Measurements from ENCODE around the gene SYAP1.

The SYAP1 gene

DNA sequence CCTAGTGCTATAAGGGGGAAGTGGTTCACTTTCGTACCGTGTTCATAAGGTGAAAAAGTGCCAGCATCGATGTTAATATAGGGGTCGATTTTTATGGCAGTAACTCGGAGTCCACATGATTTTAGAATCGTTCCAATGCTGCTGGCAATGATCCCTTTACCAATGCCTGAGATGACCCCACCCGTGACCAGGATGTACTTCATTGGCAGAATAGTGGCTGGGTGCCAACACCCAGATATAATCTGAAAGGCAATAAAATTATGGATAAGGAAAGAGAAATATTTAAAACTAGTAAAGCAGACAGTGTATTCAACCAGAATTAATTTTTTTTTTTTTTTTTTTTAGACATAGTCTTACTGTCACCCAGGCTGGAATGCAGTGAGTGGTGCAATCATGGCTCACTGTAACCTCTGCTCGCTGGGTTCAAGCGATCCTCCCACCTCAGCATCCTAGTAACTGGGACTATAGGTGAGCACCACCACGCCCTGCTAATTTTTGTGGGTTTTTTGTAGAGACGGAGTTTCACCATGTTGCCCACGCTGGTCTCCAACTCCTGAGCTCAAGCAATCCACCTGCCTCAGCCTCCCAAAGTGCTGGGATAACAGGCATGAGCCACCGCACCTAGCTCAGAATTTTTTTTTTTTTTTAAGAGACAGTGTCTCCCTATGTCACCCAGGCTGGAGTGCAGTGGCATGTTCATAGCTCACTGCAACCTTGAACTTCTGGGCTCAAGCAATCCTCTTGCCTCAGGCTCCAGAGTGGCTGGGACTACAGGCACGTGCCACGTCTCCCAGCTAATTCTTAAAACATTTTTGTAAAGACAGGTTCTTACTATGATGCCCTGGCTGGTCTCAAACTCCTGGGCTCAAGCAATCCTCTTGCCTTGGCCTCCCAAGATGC lies 16.5 kb upstream of the SYAP1 start:
- no peaks in the 10 kb centered on the region for H3K4me1 ChIP-seq (ENCODE audit: insufficient read depth, low read length)
- H4K20me1 ChIP-seq (ENCODE audit: insufficient read depth, low read length), result no peaks in the 10 kb centered on the region
- ATAC-seq (ENCODE audit: insufficient read depth, low read depth) (no peak), DNase-seq (no peak)
- H3K9me3 ChIP-seq (ENCODE audit: insufficient read depth, low read length, severe bottlenecking), result no peaks in the 10 kb centered on the region
- H3K4me3 ChIP-seq (ENCODE audit: low read depth in 1 of 2, low read length in 2 of 2), result no peak overlapping the region
- H3K79me2 ChIP-seq (ENCODE audit: insufficient read depth, low read length), result no peaks in the 10 kb centered on the region
- no peak overlapping the region for H3K27ac ChIP-seq (ENCODE audit: low read length)
- H2AFZ ChIP-seq (ENCODE audit: low read depth, low read length), result no peak overlapping the region
- H3K36me3 ChIP-seq (ENCODE audit: insufficient read depth, low read length), result peaks cover 6% of the 10 kb centered on the region
- H3K27me3 ChIP-seq (ENCODE audit: insufficient read depth, low read length, poor library complexity), result no peaks in the 10 kb centered on the region
- no peak overlapping the region for H3K4me2 ChIP-seq (ENCODE audit: insufficient read depth, low read length)
- no peak for TF ChIP-seq EZH2 (IDR thresholded peaks at IDR 0.05; ENCODE audit: borderline replicate concordance, low read depth, low read length, severe bottlenecking)
- TF ChIP-seq, protein P1, sequence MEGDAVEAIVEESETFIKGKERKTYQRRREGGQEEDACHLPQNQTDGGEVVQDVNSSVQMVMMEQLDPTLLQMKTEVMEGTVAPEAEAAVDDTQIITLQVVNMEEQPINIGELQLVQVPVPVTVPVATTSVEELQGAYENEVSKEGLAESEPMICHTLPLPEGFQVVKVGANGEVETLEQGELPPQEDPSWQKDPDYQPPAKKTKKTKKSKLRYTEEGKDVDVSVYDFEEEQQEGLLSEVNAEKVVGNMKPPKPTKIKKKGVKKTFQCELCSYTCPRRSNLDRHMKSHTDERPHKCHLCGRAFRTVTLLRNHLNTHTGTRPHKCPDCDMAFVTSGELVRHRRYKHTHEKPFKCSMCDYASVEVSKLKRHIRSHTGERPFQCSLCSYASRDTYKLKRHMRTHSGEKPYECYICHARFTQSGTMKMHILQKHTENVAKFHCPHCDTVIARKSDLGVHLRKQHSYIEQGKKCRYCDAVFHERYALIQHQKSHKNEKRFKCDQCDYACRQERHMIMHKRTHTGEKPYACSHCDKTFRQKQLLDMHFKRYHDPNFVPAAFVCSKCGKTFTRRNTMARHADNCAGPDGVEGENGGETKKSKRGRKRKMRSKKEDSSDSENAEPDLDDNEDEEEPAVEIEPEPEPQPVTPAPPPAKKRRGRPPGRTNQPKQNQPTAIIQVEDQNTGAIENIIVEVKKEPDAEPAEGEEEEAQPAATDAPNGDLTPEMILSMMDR (IDR thresholded peaks at IDR 0.05; ENCODE audit: borderline replicate concordance, extremely low read depth, low read length, poor library complexity, severe bottlenecking), result no peak
- H3K9ac ChIP-seq (ENCODE audit: low read depth, low read length), result no peak overlapping the region

DNA sequence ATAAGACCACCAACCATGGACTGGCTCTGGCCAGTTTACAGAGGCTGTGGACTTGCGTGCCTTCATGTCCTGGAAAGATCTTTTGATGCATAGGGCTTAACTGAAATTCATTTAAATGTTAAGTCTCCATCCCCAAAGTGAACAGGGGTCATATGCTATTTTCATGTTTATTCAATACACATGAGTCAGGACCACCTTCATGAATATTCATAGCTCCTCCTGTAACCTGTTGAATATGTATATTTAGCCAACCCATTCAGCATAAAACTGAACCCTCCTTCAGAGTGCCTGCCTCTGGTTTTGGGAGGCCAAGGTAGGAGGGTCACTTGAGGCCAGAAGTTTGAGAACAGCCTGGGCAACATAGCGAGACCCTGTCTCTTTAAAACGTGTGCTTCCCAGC lies 14.0 kb upstream of the SYAP1 start:
- DNase-seq (no peak), ATAC-seq (ENCODE audit: insufficient read depth, low read depth) (no peak)
- TF ChIP-seq, protein P1 (IDR thresholded peaks at IDR 0.05; ENCODE audit: borderline replicate concordance, extremely low read depth, low read length, poor library complexity, severe bottlenecking), result no peak
- TF ChIP-seq EZH2 (IDR thresholded peaks at IDR 0.05; ENCODE audit: borderline replicate concordance, low read depth, low read length, severe bottlenecking), result no peak
- no peaks in the 10 kb centered on the region for H3K27me3 ChIP-seq (ENCODE audit: insufficient read depth, low read length, poor library complexity)
- no peak overlapping the region for H3K27ac ChIP-seq (ENCODE audit: low read length)
- H3K9ac ChIP-seq (ENCODE audit: low read depth, low read length), result no peak overlapping the region
- H2AFZ ChIP-seq (ENCODE audit: low read depth, low read length), result no peak overlapping the region
- H3K79me2 ChIP-seq (ENCODE audit: insufficient read depth, low read length), result no peaks in the 10 kb centered on the region
- no peak overlapping the region for H3K4me3 ChIP-seq (ENCODE audit: low read depth in 1 of 2, low read length in 2 of 2)
- peaks cover 3% of the 10 kb centered on the region; the same call in 1 of the 2 replicates for H3K36me3 ChIP-seq (ENCODE audit: insufficient read depth, low read length)
- 0 out of 2 replicates have a peak, but pooled peaks cover 1% of the 10 kb centered on the region for H3K4me1 ChIP-seq (ENCODE audit: insufficient read depth, low read length)
- H3K9me3 ChIP-seq (ENCODE audit: insufficient read depth, low read length, severe bottlenecking), result no peaks in the 10 kb centered on the region
- no peaks in the 10 kb centered on the region for H4K20me1 ChIP-seq (ENCODE audit: insufficient read depth, low read length)
- no peak overlapping the region for H3K4me2 ChIP-seq (ENCODE audit: insufficient read depth, low read length)

DNA sequence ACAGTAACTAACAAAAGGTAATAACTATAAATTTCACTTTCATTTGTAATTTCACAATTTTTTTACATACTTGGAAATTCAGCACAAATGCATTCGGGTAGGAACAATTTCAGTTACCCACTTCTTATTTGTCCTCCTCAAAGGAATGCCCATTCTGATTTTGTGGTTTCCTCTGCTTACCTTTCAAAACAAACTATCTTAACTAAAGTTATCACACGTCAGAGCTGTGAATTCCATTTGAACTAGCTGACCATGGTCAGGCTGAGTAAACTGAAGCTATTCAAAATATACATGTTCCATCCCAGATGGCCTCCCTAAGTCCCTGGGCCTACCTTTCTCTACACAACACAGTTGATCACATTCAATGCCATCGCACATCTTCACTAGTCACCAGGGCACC lies 11.4 kb upstream of the SYAP1 start:
- no peaks in the 10 kb centered on the region for H3K27me3 ChIP-seq (ENCODE audit: insufficient read depth, low read length, poor library complexity)
- peaks cover 11% of the 10 kb centered on the region for H3K79me2 ChIP-seq (ENCODE audit: insufficient read depth, low read length)
- H3K9me3 ChIP-seq (ENCODE audit: insufficient read depth, low read length, severe bottlenecking), result no peaks in the 10 kb centered on the region
- no peaks in the 10 kb centered on the region for H4K20me1 ChIP-seq (ENCODE audit: insufficient read depth, low read length)
- H3K4me1 ChIP-seq (ENCODE audit: insufficient read depth, low read length), result peaks cover 17% of the 10 kb centered on the region
- no peak overlapping the region for H3K27ac ChIP-seq (ENCODE audit: low read length)
- no peak overlapping the region for H3K4me3 ChIP-seq (ENCODE audit: low read depth in 1 of 2, low read length in 2 of 2)
- no peak for ATAC-seq (ENCODE audit: insufficient read depth, low read depth)
- peaks cover 3% of the 10 kb centered on the region; the same call in 1 of the 2 replicates for H3K36me3 ChIP-seq (ENCODE audit: insufficient read depth, low read length)
- DNase-seq, result no peak
- TF ChIP-seq EZH2 (IDR thresholded peaks at IDR 0.05; ENCODE audit: borderline replicate concordance, low read depth, low read length, severe bottlenecking), result no peak
- TF ChIP-seq, protein P1 (IDR thresholded peaks at IDR 0.05; ENCODE audit: borderline replicate concordance, extremely low read depth, low read length, poor library complexity, severe bottlenecking), result no peak
- no peak overlapping the region for H2AFZ ChIP-seq (ENCODE audit: low read depth, low read length)
- H3K9ac ChIP-seq (ENCODE audit: low read depth, low read length), result no peak overlapping the region
- H3K4me2 ChIP-seq (ENCODE audit: insufficient read depth, low read length), result no peak overlapping the region
